HK-2 (cell line): ENCODE measurements around the gene RHBDD2.
"Not testable (repeated sequence)": the region's sequence is repeated elsewhere in the genome, so short reads cannot be mapped to it uniquely, and the experiment has no call there.

Experiments
- DNase-seq: peaks from one replicate; pipeline ENCODE4 v3.0.0-alpha.2; 2018; ENCODE audit not compliant: unreplicated experiment

RHBDD2 gene

DNA sequence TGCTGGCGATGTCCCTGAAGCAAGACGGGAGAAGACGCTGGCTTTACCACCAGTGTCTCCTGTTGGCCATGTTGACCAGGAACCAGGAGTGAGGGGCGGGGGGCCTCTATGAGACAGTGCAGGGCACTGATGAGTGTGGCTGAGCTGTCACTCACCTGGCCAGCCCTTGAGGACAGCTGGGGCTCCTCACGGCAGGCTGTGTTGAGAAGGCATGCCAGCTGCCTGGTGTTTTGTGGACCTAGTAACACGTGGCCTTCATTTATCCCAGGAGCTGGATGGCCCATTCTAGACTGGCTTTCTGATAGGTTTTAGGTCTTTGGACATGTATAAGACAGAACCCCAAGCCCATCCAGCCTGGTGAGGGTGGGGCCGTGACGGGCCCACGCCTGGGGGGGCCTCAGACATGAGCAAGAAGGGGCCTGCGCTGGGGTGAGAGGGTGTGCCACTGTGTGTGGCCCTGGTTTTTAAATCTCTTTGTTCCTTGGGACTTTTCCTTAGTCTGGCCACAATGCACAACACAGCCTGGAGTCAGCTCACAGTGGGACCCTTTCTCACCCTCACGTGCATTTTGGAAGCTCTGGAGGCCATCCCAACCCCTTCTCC lies 10.5 kb downstream of the RHBDD2 start:
- DNase-seq = no peak

GRCh38 chr7:75889826-75890225 lies 11.0 kb downstream of the RHBDD2 start:
- no peak for DNase-seq

- DNase-seq = not testable (repeated sequence)
Observed at GRCh38 chr7:75891237-75891636, 12.4 kb downstream of the RHBDD2 start.

DNA sequence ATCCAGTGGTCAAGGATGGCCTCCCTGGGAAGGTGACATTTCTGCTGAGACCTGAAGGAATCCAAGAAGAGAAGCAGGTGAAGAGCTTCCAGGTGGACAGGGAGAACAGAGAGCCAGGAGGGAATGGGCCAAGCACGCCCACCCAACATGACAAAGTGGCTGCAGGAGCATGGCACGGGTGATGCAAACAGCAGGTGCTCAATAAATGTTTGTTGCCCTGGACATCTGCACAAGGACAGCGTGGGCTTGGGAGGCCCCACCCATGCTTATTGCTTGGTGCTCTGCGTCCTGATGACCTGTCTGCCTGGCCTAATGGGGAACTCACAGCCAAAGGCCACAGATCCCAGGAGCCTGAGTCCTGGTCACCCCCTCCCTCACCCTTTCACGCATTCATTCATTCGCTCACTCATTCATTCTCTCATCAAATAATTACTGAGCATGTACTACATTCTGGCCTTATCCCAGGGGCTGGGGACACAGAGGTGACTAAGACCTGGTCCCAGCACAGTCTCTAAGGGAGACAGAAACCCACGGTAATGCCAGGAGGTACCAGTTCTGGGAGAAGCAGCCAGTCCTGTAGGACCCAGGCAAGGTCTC lies 13.1 kb downstream of the RHBDD2 start:
- DNase-seq = no peak

DNA sequence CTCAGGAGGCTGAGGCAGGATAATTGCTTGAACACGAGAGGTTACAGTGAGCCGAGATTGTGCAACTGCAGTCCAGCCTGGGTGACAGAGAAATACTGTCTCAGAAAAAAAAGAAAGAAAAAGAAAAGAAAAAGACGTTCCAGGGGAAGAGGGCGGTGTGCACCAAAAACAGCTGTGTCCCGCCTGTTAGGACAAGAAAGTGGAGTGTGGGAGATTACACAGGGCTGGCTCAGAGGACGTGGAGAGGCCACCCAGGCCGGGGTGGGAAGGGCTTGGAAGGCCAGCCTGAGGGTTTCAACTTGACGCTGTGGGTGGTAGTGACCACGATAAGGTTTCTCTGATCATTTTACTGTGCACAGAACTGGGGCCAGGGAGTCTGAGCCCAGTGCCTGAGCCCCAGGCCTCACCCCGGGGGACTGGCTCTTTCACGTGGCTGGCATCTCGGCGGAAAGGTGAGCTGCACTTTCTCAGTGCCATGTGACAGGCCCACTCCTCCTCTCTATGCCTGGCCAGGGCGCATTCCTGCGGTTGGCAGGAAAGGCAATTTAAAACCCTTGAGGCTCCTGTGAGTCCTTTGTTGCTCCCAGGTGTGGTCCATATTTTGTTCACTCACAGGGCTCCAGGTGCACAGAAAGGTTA lies 13.9 kb downstream of the RHBDD2 start:
- DNase-seq = no peak

GRCh38 chr7:75896803-75897327 lies 18.0 kb downstream of the RHBDD2 start:
- DNase-seq = no peak

GRCh38 chr7:75900617-75901315 lies 21.9 kb downstream of the RHBDD2 start:
- no peak for DNase-seq

GRCh38 chr7:75905785-75906604 lies 27.2 kb downstream of the RHBDD2 start:
- DNase-seq = no peak

GRCh38 chr7:75906991-75907667 lies 28.3 kb downstream of the RHBDD2 start:
- no peak for DNase-seq

- not testable (repeated sequence) for DNase-seq
Observed at GRCh38 chr7:75907668-75908039, 28.8 kb downstream of the RHBDD2 start.

- DNase-seq = no peak
Observed at GRCh38 chr7:75909521-75910132, 30.8 kb downstream of the RHBDD2 start.

- DNase-seq = not testable (repeated sequence)
Observed at GRCh38 chr7:75911186-75911585, 32.4 kb downstream of the RHBDD2 start.

DNA sequence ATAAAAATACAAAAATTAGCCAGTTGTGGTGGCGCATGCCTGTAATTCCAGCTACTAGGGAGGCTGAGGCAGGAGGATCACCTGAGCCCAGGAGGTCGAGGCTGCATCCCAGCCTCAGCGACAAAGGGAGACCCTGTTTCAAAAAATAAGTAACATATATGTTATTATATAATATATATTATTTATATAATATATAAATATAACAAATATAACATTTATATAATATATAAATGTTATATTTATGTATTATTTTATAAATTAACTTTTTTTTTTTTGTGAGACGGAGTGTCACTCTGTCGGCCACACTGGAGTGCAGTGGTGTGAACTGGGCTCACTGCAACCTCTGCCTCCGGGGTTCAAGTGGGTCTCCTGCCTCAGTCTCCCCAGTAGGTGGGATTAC lies 34.6 kb downstream of the RHBDD2 start:
- no peak for DNase-seq

- no peak for DNase-seq
Observed at GRCh38 chr7:75914169-75914654, 35.4 kb downstream of the RHBDD2 start.

- DNase-seq = peak; percentile 97
Observed at GRCh38 chr7:75914655-75915415, 36.0 kb downstream of the RHBDD2 start, which contains the start of gene POR. Gene POR, plus strand, starts transcription at chr7:75915155. Its CDS starts 38,847 bp downstream, at chr7:75954002.

DNA sequence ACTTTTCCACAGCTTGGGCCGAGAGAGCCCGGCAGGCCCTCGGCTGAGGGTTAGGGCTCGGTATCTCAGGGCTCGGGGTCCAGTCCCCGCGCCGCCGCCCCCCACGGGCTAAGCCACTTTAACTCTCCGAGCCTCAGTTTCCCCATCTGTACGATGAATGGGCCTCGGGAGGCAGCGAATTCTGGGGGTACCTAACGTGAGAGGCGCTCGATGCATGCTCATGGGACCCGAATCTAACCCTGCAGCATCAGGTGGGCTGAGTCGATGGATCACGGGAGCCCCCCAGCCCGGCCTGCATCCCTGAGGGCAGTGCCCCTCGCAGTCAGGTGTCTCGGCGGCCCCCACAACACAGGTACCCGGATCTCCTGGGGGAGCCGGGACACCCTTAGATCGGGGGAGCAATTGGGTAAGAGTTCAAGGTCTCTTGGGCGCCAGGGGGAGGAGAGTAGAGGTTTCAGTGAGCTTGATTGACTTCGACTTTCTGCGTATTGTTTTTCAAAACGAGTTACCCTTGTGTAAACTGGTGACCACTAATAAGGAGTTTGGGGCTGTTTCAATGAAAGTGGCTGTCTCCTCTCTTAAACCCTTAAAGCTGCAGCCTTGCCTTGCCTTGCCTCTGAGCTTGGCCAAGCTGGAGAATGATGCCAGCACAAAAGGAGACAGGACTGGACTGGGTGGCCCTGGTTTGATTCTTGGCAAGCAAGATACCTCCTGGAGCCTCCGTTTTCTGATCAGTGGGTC lies 36.8 kb downstream of the RHBDD2 start:
- DNase-seq = peak; percentile 12

DNA sequence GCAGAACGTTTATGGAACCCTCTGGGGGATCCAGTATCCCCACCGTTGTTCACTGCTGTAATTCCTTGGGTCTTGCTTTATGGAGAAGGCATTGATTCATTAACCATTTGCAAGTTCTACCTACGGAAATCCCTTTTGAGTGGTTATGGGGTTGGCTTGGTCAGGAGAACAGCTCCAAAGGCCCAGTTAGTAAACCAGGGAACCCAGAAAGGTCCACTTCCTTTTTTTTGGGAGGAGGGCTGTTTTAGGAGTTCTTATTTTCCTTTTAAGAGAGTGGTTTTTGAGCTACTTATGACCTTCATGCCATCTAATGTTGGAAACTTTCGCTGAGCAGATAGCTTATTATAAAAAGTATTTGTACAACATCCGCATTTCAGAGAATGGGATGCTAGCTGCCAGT lies 37.4 kb downstream of the RHBDD2 start:
- no peak for DNase-seq

DNA sequence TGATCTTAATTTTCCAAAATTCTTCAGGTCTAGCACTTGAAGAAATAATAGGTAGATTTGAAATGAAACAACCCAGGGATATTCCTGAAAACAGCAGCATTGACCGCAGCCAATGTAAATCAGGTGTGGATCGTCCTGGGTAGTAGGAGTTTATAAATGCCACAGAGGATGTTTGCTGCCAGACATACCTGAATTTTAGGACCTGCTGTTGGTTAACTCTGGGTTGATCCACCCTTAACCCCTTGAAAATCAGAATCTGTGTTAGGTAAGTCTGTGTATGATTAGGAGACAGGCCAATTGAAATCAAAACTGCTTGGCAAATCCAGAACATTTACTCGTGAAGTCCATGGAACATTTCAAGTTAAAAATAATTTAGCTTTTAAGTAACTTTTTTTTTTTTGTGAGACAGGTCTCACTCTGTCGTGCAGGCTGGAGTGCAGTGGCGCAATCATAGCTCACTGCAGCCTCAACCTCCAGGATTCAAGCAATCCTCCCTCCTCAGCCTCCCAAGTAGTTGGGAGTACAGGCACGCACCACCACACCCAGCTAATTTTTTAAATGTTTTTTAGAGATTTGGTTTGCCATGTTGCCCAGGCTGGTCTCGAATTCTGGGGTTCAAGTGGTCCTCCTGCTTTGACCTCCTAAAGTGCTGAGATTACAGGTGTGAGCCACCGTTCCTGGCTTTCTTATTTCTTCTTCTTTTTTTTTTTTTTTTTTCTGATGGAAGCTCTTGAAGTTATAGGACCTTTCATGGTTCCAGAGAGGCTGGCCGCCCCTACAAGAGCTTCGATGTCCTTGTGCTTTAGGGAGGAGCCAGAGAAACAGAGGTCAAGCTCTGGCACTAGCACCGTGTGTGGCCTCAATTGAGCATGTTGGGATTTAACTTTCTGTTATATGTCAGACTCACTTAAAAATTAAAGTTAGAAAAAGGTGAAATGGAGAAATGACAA lies 38.1 kb downstream of the RHBDD2 start:
- no peak for DNase-seq
